SK-N-SH (cell line): ENCODE measurements around the gene KCTD19. TPM values are rescaled to one million over a fixed set of nuclear protein-coding genes. Genes with fewer than 3 reads are reported as not detected.
A peak's percentile ranks its signal among the peaks of the same experiment; 100 is the strongest.

Experiments
- CTCF ChIA-PET: fragments of 300-600, 350-600 bp; formaldehyde crosslinking; extraction: SDS; loops from one replicate; lab custom pipeline; 2021; lab: Yijun Ruan, JAX
- POLR2A ChIA-PET: fragments of 350-600 bp; sonication (Branson Sonifier 250); formaldehyde crosslinking; extraction: SDS; loops from one replicate; lab custom pipeline; 2020; ENCODE audit warnings: antibody characterized with exemption, inconsistent platforms; lab: Yijun Ruan, JAX
- DNase-seq: peaks from one replicate; pipeline ENCODE4 v3.0.0; 2012
- H2AFZ ChIP-seq: fragments of 200-600 bp; sonication (generic); 2 replicates; pipeline ENCODE4 v1.8.1; 2016; ENCODE audit warnings: antibody characterized with exemption, mild to moderate bottlenecking, low read depth
- H3F3A ChIP-seq: fragments of 200-600 bp; sonication (generic); replicated peaks from 2 replicates; pipeline ENCODE3; 2016; ENCODE audit warnings: antibody characterized with exemption, mild to moderate bottlenecking; ENCODE audit not compliant: insufficient read depth
- H3K27ac ChIP-seq, 2 experiments: fragments of 200-500 bp in 1 of 2; fragments of 200-600 bp in 1 of 2; sonication (Bioruptor generic) in 1 of 2; sonication (generic), shearing (Covaris generic) in 1 of 2; 2 replicates each; pipeline versions ENCODE4 v1.5.1 to v1.6.1; 2014 to 2016; ENCODE audit warnings: low read depth in 2 of 2, inconsistent platforms in 1 of 2, low read length in 1 of 2, mild to moderate bottlenecking in 1 of 2, mixed read lengths in 1 of 2
- H3K27me3 ChIP-seq: fragments of 200-600 bp; sonication (generic), shearing (Covaris generic); 2 replicates; pipeline ENCODE4 v1.6.1; 2016; ENCODE audit warnings: mixed run types; ENCODE audit not compliant: insufficient read depth
- H3K36me3 ChIP-seq, 2 experiments: fragments of 200-500 bp in 1 of 2; fragments of 200-600 bp in 1 of 2; sonication (Bioruptor generic) in 1 of 2; sonication (generic) in 1 of 2; replicated peaks in 1 of 2; 2 replicates each; pipeline versions ENCODE3 to v1.5.1; 2014 to 2016; ENCODE audit warnings: low read length in 1 of 2, mild to moderate bottlenecking in 1 of 2; ENCODE audit not compliant: insufficient read depth in 2 of 2, control insufficient read depth in 1 of 2
- H3K4me1 ChIP-seq, 2 experiments: fragments of 200-500 bp in 1 of 2; fragments of 200-600 bp in 1 of 2; sonication (Bioruptor generic) in 1 of 2; sonication (generic), shearing (Covaris generic) in 1 of 2; 2 replicates each; pipeline versions ENCODE4 v1.5.1 to v1.6.1; 2014 to 2016; ENCODE audit warnings: low read depth in 1 of 2, low read length in 1 of 2, mixed run types in 1 of 2; ENCODE audit not compliant: insufficient read depth in 2 of 2, control insufficient read depth in 1 of 2
- H3K4me2 ChIP-seq: fragments of 200-600 bp; sonication (generic), shearing (Covaris generic); 2 replicates; pipeline ENCODE4 v1.6.1; 2017; ENCODE audit warnings: mixed run types
- H3K4me3 ChIP-seq, 2 experiments: fragments of 200-500 bp in 1 of 2; fragments of 200-600 bp in 1 of 2; sonication (Bioruptor generic) in 1 of 2; sonication (generic), shearing (Covaris generic) in 1 of 2; 2 replicates each; pipeline versions ENCODE4 v1.5.1 to v1.8.1; 2014 to 2016; ENCODE audit warnings: low read depth in 2 of 2, inconsistent platforms in 1 of 2, low read length in 1 of 2, mild to moderate bottlenecking in 1 of 2, mixed read lengths in 1 of 2, moderate library complexity in 1 of 2
- H3K79me2 ChIP-seq: fragments of 200-600 bp; sonication (generic); 2 replicates; pipeline ENCODE4 v1.8.1; 2017; ENCODE audit warnings: mild to moderate bottlenecking; ENCODE audit not compliant: insufficient read depth
- H3K9ac ChIP-seq: fragments of 200-600 bp; sonication (generic); 2 replicates; pipeline ENCODE4 v1.6.1; 2017; ENCODE audit warnings: mixed run types
- H3K9me2 ChIP-seq: fragments of 200-600 bp; sonication (generic); 2 replicates; pipeline ENCODE4 v1.6.1; 2017; ENCODE audit warnings: mixed run types
- H3K9me3 ChIP-seq: fragments of 200-600 bp; sonication (generic); 2 replicates; pipeline ENCODE4 v1.6.1; 2017; ENCODE audit warnings: mixed run types, mild to moderate bottlenecking, moderate library complexity
- H4K20me1 ChIP-seq: fragments of 200-600 bp; sonication (generic); 2 replicates; pipeline ENCODE4 v1.6.1; 2017; ENCODE audit warnings: mild to moderate bottlenecking, mixed run types; ENCODE audit not compliant: insufficient read depth
- CTCF ChIP-seq: fragments of 200-600 bp; sonication (generic); IDR thresholded peaks from 2 replicates; pipeline ENCODE4 v1.6.1; 2017; ENCODE audit warnings: antibody characterized with exemption, mild to moderate bottlenecking, moderate library complexity
- ELF1 ChIP-seq: IDR thresholded peaks from 2 replicates; pipeline ENCODE4 v1.4.0; 2012
- IRF3 ChIP-seq: fragments of 150-350 bp; IDR thresholded peaks from 2 replicates; pipeline ENCODE4 v1.6.1; 2016; ENCODE audit warnings: mild to moderate bottlenecking, low read depth, low read length
- MEF2A ChIP-seq: IDR thresholded peaks from 2 replicates; pipeline ENCODE4 v1.4.0; 2012; ENCODE audit warnings: low read depth, borderline replicate concordance
- NRF1 ChIP-seq: IDR thresholded peaks from 2 replicates; pipeline ENCODE4 v1.6.1; 2012; ENCODE audit warnings: low read depth, mild to moderate bottlenecking, low read length
- POLR2AphosphoS5 ChIP-seq: IDR thresholded peaks from 2 replicates; pipeline ENCODE4 v1.6.1; 2012; ENCODE audit warnings: low read depth, low read length
- RAD21 ChIP-seq: IDR thresholded peaks from 2 replicates; pipeline ENCODE4 v1.6.1; 2012; ENCODE audit warnings: mild to moderate bottlenecking, low read length
- RCOR1 ChIP-seq: fragments of 150-350 bp; IDR thresholded peaks from 2 replicates; pipeline ENCODE4 v1.6.1; 2017; ENCODE audit warnings: antibody characterized with exemption, low read length
- SMC3 ChIP-seq: IDR thresholded peaks from 2 replicates; pipeline ENCODE4 v1.6.1; 2012; ENCODE audit warnings: low read depth, low read length, improper control_type of control experiment
- TCF12 ChIP-seq: IDR thresholded peaks from 2 replicates; pipeline ENCODE4 v1.4.0; 2012
- USF1 ChIP-seq: IDR thresholded peaks from 2 replicates; pipeline ENCODE4 v1.4.0; 2012; ENCODE audit warnings: low read depth, borderline replicate concordance
- YY1 ChIP-seq: IDR thresholded peaks from 2 replicates; pipeline ENCODE4 v1.4.0; 2012; ENCODE audit warnings: low read depth, mild to moderate bottlenecking
- ZBTB33 ChIP-seq: IDR thresholded peaks from 2 replicates; pipeline ENCODE4 v1.4.0; 2012; ENCODE audit warnings: low read depth, borderline replicate concordance
- WGBS: methylation state at CpG from one replicate; pipeline ENCODE4 v1.1.6; 2017; ENCODE audit warnings: low lambda C conversion rate; 5-methylcytosine and 5-hydroxymethylcytosine counted together
- polyA plus RNA-seq, 3 experiments: library from polyadenylated mRNA; depleted of rRNA; stranded (reverse); fragments of >200 nt; gene quantifications; 2 replicates each; pipeline ENCODE4 v1.2.3, GENCODE V29; 2012

Gene KCTD19
- polyA plus RNA-seq, 1 of the 3 experiments (the other 2 are of a cell fraction), result 1.8 TPM

GRCh38 chr16:67372664-67373063 lies 46.1 kb upstream of the KCTD19 start:
- H3K27ac ChIP-seq, result no peak overlapping the region
- POLR2A ChIA-PET, result interaction anchor here (0.7 kb wide), 1 partner anchor 22 kb away, joined by 3 read pairs; no protein-coding TSS in a partner anchor
- no peak overlapping the region for H2AFZ ChIP-seq
- no peaks in the 10 kb centered on the region for H3K79me2 ChIP-seq
- no peaks in the 10 kb centered on the region for H3K9me3 ChIP-seq
- no peak overlapping the region; a peak in 1 of 4 replicates for H3K4me3 ChIP-seq
- no peak for TF ChIP-seq USF1
- TF ChIP-seq IRF3, result no peak
- peak; percentile 83 for TF ChIP-seq RAD21
- TF ChIP-seq MEF2A, result no peak
- TF ChIP-seq RCOR1, result no peak
- no peak for TF ChIP-seq NRF1
- peak; percentile 63 for TF ChIP-seq SMC3
- no peak for TF ChIP-seq YY1
- TF ChIP-seq ELF1, result no peak
- peak; percentile 72 for TF ChIP-seq CTCF
- H3F3A ChIP-seq, result peaks cover 6% of the 10 kb centered on the region
- H3K4me2 ChIP-seq, result no peak overlapping the region
- no peaks in the 10 kb centered on the region for H3K36me3 ChIP-seq
- no peaks in the 10 kb centered on the region for H3K9me2 ChIP-seq
- H3K9ac ChIP-seq, result no peak overlapping the region
- CTCF ChIA-PET, result interaction anchor here (0.7 to 4.5 kb wide), 17 partner anchors 11 to 142 kb away, joined by 3 to 16 read pairs (median 5); partner anchors contain the start of genes HSD11B2 and ZDHHC1
- peak; percentile 57 for DNase-seq
- no peaks in the 10 kb centered on the region; the same call in 1 of the 2 replicates for H3K27me3 ChIP-seq
- H3K4me1 ChIP-seq, result no peaks in the 10 kb centered on the region
- no peaks in the 10 kb centered on the region for H4K20me1 ChIP-seq

- no peaks in the 10 kb centered on the region for H3K9me2 ChIP-seq
- H3K27me3 ChIP-seq, result no peaks in the 10 kb centered on the region; the same call in 1 of the 2 replicates
- no peak overlapping the region for H3K4me3 ChIP-seq
- peaks cover 6% of the 10 kb centered on the region for H3F3A ChIP-seq
- H3K9ac ChIP-seq, result no peak overlapping the region
- DNase-seq, result no peak
- no peak overlapping the region for H2AFZ ChIP-seq
- H3K4me1 ChIP-seq, result no peaks in the 10 kb centered on the region
- ChIA-PET POLR2A (no interaction called here), CTCF (interaction anchor here (2.3 kb wide), 1 partner anchor 46 kb away, joined by 8 read pairs; the partner anchor contains the start of gene ZDHHC1)
- WGBS, result 67% methylated on average over 4 of the region's 4 CpGs
- no peaks in the 10 kb centered on the region for H4K20me1 ChIP-seq
- H3K4me2 ChIP-seq, result no peak overlapping the region
- H3K27ac ChIP-seq, result no peak overlapping the region
- TF ChIP-seq POLR2AphosphoS5 (no peak), ELF1 (no peak), ZBTB33 (no peak), RAD21 (no peak), TCF12 (no peak)
- no peaks in the 10 kb centered on the region for H3K9me3 ChIP-seq
- H3K36me3 ChIP-seq, result no peaks in the 10 kb centered on the region
- H3K79me2 ChIP-seq, result no peaks in the 10 kb centered on the region
Measured at GRCh38 chr16:67370661-67371060, 44.1 kb upstream of the KCTD19 start.
